Chondrocyte (in vitro differentiated cells): ENCODE data around the gene HS6ST3. TPM values are rescaled to one million over a fixed set of nuclear protein-coding genes. Genes with fewer than 3 reads are reported as not detected.

ENCODE experiments used
- DNase-seq: peaks from one replicate; pipeline ENCODE4 v3.0.0; 2021; ENCODE audit warnings: mixed read lengths, low spot score
- H3K27ac Mint-ChIP-seq: one replicate; pipeline ENCODE4 v1.8.0; 2021; ENCODE audit warnings: mild to moderate bottlenecking, moderate library complexity, mixed read lengths; ENCODE audit not compliant: unreplicated experiment
- H3K27me3 Mint-ChIP-seq: 2 replicates; pipeline ENCODE4 v1.8.0; 2021; ENCODE audit warnings: low read depth, mixed read lengths
- H3K36me3 Mint-ChIP-seq: 2 replicates; pipeline ENCODE4 v1.8.0; 2021; ENCODE audit warnings: low read depth, mixed read lengths
- H3K4me1 Mint-ChIP-seq: 2 replicates; pipeline ENCODE4 v1.8.0; 2021; ENCODE audit warnings: low read depth, mild to moderate bottlenecking, mixed read lengths
- H3K4me3 Mint-ChIP-seq: one replicate; pipeline ENCODE4 v1.8.0; 2021; ENCODE audit warnings: mild to moderate bottlenecking, moderate library complexity, mixed read lengths; ENCODE audit not compliant: unreplicated experiment
- H3K9me3 Mint-ChIP-seq: 2 replicates; pipeline ENCODE4 v1.8.0; 2021; ENCODE audit warnings: low read depth, mixed read lengths
- total RNA-seq: library from RNA; stranded (reverse); gene quantifications from 3 replicates; pipeline ENCODE4 v1.2.1, GENCODE V29; 2021
- TF ChIP-seq, protein P1 (sequence below): fragments of 200-600 bp; sonication (generic); IDR thresholded peaks from 2 replicates; pipeline ENCODE4 v1.5.0; 2021; ENCODE audit warnings: antibody characterized with exemption, mild to moderate bottlenecking, moderate library complexity

The HS6ST3 gene
- total RNA-seq, 1 donor from 2014 or later: not detected

DNA sequence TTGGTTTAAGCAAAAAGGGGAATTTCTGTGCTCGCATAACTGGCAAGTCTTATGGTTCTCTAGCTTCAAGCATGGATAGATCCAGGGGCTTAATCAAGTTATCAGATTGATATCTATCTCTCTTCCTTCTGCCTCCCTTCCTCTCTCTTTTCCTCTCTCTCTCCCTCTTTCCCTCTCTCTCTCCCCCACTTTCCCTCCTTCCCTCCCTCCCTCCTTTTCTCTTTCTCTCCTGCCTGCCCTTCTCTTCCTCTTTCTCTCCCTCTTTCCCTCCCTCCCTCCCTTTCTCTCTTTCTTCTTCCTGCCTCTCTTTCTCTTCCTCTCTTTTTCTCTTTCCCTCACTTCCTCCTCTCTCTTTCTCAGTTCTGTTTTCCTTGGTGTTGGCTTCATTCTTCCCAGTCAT lies 195.8 kb downstream of the HS6ST3 start:
- TF ChIP-seq, protein P1, sequence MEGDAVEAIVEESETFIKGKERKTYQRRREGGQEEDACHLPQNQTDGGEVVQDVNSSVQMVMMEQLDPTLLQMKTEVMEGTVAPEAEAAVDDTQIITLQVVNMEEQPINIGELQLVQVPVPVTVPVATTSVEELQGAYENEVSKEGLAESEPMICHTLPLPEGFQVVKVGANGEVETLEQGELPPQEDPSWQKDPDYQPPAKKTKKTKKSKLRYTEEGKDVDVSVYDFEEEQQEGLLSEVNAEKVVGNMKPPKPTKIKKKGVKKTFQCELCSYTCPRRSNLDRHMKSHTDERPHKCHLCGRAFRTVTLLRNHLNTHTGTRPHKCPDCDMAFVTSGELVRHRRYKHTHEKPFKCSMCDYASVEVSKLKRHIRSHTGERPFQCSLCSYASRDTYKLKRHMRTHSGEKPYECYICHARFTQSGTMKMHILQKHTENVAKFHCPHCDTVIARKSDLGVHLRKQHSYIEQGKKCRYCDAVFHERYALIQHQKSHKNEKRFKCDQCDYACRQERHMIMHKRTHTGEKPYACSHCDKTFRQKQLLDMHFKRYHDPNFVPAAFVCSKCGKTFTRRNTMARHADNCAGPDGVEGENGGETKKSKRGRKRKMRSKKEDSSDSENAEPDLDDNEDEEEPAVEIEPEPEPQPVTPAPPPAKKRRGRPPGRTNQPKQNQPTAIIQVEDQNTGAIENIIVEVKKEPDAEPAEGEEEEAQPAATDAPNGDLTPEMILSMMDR: no peak
- Mint-ChIP-seq H3K27me3 (peaks cover 11% of the 10 kb centered on the region), H3K4me3 (no peak overlapping the region), H3K4me1 (no peaks in the 10 kb centered on the region), H3K27ac (no peak overlapping the region), H3K9me3 (no peaks in the 10 kb centered on the region), H3K36me3 (no peaks in the 10 kb centered on the region)
- DNase-seq: no peak

- TF ChIP-seq, protein P1: no peak
- Mint-ChIP-seq H3K27ac (no peak overlapping the region), H3K4me3 (no peak overlapping the region), H3K36me3 (no peaks in the 10 kb centered on the region), H3K9me3 (no peaks in the 10 kb centered on the region), H3K27me3 (peaks cover 14% of the 10 kb centered on the region), H3K4me1 (no peaks in the 10 kb centered on the region)
- no peak for DNase-seq
These were observed 205.3 kb downstream of the HS6ST3 start for GRCh38 chr13:96294930-96295881.

DNA sequence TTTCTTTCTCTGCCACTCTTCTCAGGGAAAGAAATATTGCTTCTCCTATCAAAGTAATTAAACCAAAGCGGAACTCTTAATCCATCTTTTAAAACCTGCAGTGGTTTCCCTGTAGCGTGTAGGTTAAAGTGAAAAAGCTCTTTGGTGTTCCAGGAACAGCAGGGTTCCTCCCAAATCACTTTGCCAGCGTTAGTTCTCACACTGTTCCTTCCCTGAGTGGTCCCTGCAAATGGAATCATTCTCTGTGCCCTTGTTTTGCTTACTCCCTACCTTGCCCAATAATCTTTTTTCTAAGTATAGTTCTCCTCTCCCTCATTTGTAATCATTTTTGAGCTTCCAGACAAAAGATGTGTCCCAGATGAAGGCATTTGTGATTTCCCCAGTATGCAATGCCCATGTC lies 207.5 kb downstream of the HS6ST3 start:
- TF ChIP-seq, protein P1: no peak
- H3K9me3 Mint-ChIP-seq: no peaks in the 10 kb centered on the region
- DNase-seq: no peak
- H3K27ac Mint-ChIP-seq: no peak overlapping the region
- no peaks in the 10 kb centered on the region for H3K4me1 Mint-ChIP-seq
- no peak overlapping the region for H3K4me3 Mint-ChIP-seq
- H3K27me3 Mint-ChIP-seq: peaks cover 11% of the 10 kb centered on the region
- H3K36me3 Mint-ChIP-seq: no peaks in the 10 kb centered on the region

- H3K4me3 Mint-ChIP-seq: no peak overlapping the region
- H3K36me3 Mint-ChIP-seq: no peaks in the 10 kb centered on the region
- TF ChIP-seq, protein P1: no peak
- peaks cover 8% of the 10 kb centered on the region for H3K27me3 Mint-ChIP-seq
- no peaks in the 10 kb centered on the region for H3K4me1 Mint-ChIP-seq
- H3K27ac Mint-ChIP-seq: no peak overlapping the region
- no peaks in the 10 kb centered on the region for H3K9me3 Mint-ChIP-seq
- DNase-seq: no peak
These were observed 209.3 kb downstream of the HS6ST3 start for GRCh38 chr13:96299235-96299634.

- Mint-ChIP-seq H3K27ac (no peak overlapping the region), H3K9me3 (no peaks in the 10 kb centered on the region), H3K4me1 (no peaks in the 10 kb centered on the region), H3K27me3 (peaks cover 20% of the 10 kb centered on the region), H3K36me3 (no peaks in the 10 kb centered on the region), H3K4me3 (no peak overlapping the region)
- no peak for DNase-seq
- TF ChIP-seq, protein P1: no peak
These were observed 218.7 kb downstream of the HS6ST3 start for GRCh38 chr13:96308568-96308967.
